HepG2 (cell line): ENCODE measurements around the gene MORN5. TPM values are rescaled to one million over a fixed set of nuclear protein-coding genes. Genes with fewer than 3 reads are reported as not detected.

Experiments
- ADNP ChIP-seq: sonication (generic); formaldehyde crosslinking; IDR thresholded peaks from 2 replicates; pipeline ENCODE4 v1.4.0; 2020; ENCODE audit warnings: missing genetic modification reagents
- ARNTL ChIP-seq: sonication (generic); formaldehyde crosslinking; IDR thresholded peaks from 2 replicates; pipeline ENCODE4 v1.4.0; 2020; ENCODE audit warnings: mild to moderate bottlenecking, missing genetic modification reagents
- CREBL2 ChIP-seq: sonication (generic); formaldehyde crosslinking; IDR thresholded peaks from 2 replicates; pipeline ENCODE4 v1.8.1; 2023; ENCODE audit warnings: missing genetic modification reagents, mild to moderate bottlenecking, borderline replicate concordance
- CTCF ChIP-seq: sonication (generic); formaldehyde crosslinking; IDR thresholded peaks from 2 replicates; pipeline ENCODE4 v1.5.0; 2020; ENCODE audit warnings: mild to moderate bottlenecking, missing genetic modification reagents, moderate library complexity
- ELF1 ChIP-seq: sonication (generic); formaldehyde crosslinking; IDR thresholded peaks from 2 replicates; pipeline ENCODE4 v1.4.0; 2020; ENCODE audit warnings: missing genetic modification reagents
- HNF4A ChIP-seq: sonication (generic); formaldehyde crosslinking; IDR thresholded peaks from 2 replicates; pipeline ENCODE4 v1.4.0; 2020; ENCODE audit warnings: missing genetic modification reagents
- HOXA7 ChIP-seq: sonication (generic); formaldehyde crosslinking; IDR thresholded peaks from 2 replicates; pipeline ENCODE4 v1.8.1; 2022; ENCODE audit warnings: mild to moderate bottlenecking, missing genetic modification reagents, moderate library complexity
- MATR3 ChIP-seq: sonication (generic); formaldehyde crosslinking; IDR thresholded peaks from 2 replicates; pipeline ENCODE4 v1.4.0; 2020; ENCODE audit warnings: missing genetic modification reagents
- MTF2 ChIP-seq: sonication (generic); formaldehyde crosslinking; IDR thresholded peaks from 2 replicates; pipeline ENCODE4 v1.5.0; 2020; ENCODE audit warnings: missing genetic modification reagents, borderline replicate concordance
- NCOA1 ChIP-seq: sonication (generic); formaldehyde crosslinking; IDR thresholded peaks from 2 replicates; pipeline ENCODE4 v1.9.0; 2021; ENCODE audit warnings: missing genetic modification reagents
- NFYC ChIP-seq: IDR thresholded peaks from 2 replicates; pipeline ENCODE4 v1.6.1; 2016; ENCODE audit warnings: missing genetic modification reagents, missing compliant biosample characterization
- RFX5 ChIP-seq: IDR thresholded peaks from 2 replicates; pipeline ENCODE4 v1.6.1; 2011; ENCODE audit warnings: low read depth, low read length, improper control_type of control experiment
- SETDB1 ChIP-seq: sonication (generic); formaldehyde crosslinking; IDR thresholded peaks from 2 replicates; pipeline ENCODE4 v1.5.1; 2020; ENCODE audit warnings: missing genetic modification reagents, mild to moderate bottlenecking, borderline replicate concordance
- TRIM24 ChIP-seq: sonication (generic); formaldehyde crosslinking; IDR thresholded peaks from 2 replicates; pipeline ENCODE4 v1.8.0; 2022; ENCODE audit warnings: mild to moderate bottlenecking, missing genetic modification reagents
- ZNF326 ChIP-seq: sonication (generic); formaldehyde crosslinking; IDR thresholded peaks from 2 replicates; pipeline ENCODE4 v1.4.0; 2020; ENCODE audit warnings: missing genetic modification reagents, borderline replicate concordance
- ZNF337 ChIP-seq: sonication (generic); formaldehyde crosslinking; IDR thresholded peaks from 2 replicates; pipeline ENCODE4 v1.5.1; 2020; ENCODE audit warnings: missing genetic modification reagents, low read depth, mild to moderate bottlenecking, borderline replicate concordance
- ZNF383 ChIP-seq: sonication (generic); formaldehyde crosslinking; IDR thresholded peaks from 2 replicates; pipeline ENCODE4 v1.4.0; 2020; ENCODE audit warnings: missing genetic modification reagents, mild to moderate bottlenecking, borderline replicate concordance
- ZNF441 ChIP-seq: sonication (generic); formaldehyde crosslinking; IDR thresholded peaks from 2 replicates; pipeline ENCODE4 v1.7.0; 2021; ENCODE audit warnings: missing genetic modification reagents, borderline replicate concordance
- ZNF616 ChIP-seq: sonication (generic); formaldehyde crosslinking; IDR thresholded peaks from 2 replicates; pipeline ENCODE4 v1.5.0; 2020; ENCODE audit warnings: low read depth, mild to moderate bottlenecking, missing genetic modification reagents
- ZNF703 ChIP-seq: sonication (generic); formaldehyde crosslinking; IDR thresholded peaks from 2 replicates; pipeline ENCODE4 v1.5.1; 2020; ENCODE audit warnings: missing genetic modification reagents, mild to moderate bottlenecking, moderate library complexity, borderline replicate concordance
- ZSCAN12 ChIP-seq: sonication (generic); formaldehyde crosslinking; IDR thresholded peaks from 2 replicates; pipeline ENCODE4 v1.9.0; 2021; ENCODE audit warnings: mild to moderate bottlenecking, missing genetic modification reagents
- ZSCAN30 ChIP-seq: sonication (generic); formaldehyde crosslinking; IDR thresholded peaks from 2 replicates; pipeline ENCODE4 v1.5.0; 2020; ENCODE audit warnings: mild to moderate bottlenecking, missing genetic modification reagents
- polyA plus RNA-seq, 8 experiments: library from polyadenylated mRNA; depleted of rRNA in 3 of 8; stranded (reverse) in 7 of 8; unstranded in 1 of 8; fragments of >200 nt; fragmentation: Illumina TruSeq in 4 of 8; extraction: Trizol in 4 of 8; gene quantifications; 2 replicates each; pipeline versions ENCODE4 v1.2.1 to v1.2.3, GENCODE V29; 2011 to 2016; ENCODE audit warnings: low read depth in 4 of 8, missing spikeins in 1 of 8, mixed read lengths in 1 of 8; ENCODE audit not compliant: insufficient read depth in 1 of 8
- total RNA-seq, 5 experiments: library from RNA; depleted of rRNA; stranded (reverse); fragments of >200 nt; fragmentation: Illumina TruSeq; extraction: Trizol; gene quantifications; 2 replicates each; pipeline ENCODE4 v1.2.3, GENCODE V29; 2016; ENCODE audit warnings: low read depth in 1 of 5
- TF ChIP-seq, protein P1 (sequence below): sonication (generic); formaldehyde crosslinking; IDR thresholded peaks from 2 replicates; pipeline ENCODE4 v1.4.0; 2020; ENCODE audit warnings: missing genetic modification reagents, borderline replicate concordance

The MORN5 gene
- total and polyA plus RNA-seq, 2 of the 13 experiments (the other 11 are each of a cell fraction or from before 2014, with no cell fraction given) = not detected

- TF ChIP-seq HOXA7 (CRISPR knock-in tag) = no peak
- no peak for TF ChIP-seq MATR3 (CRISPR knock-in tag)
- TF ChIP-seq ZNF383 = no peak
- TF ChIP-seq MTF2 (CRISPR knock-in tag) = no peak
- no peak for TF ChIP-seq ZSCAN30
- no peak for TF ChIP-seq ZNF337 (CRISPR knock-in tag)
- no peak for TF ChIP-seq ADNP (CRISPR knock-in tag)
- TF ChIP-seq, protein P1, sequence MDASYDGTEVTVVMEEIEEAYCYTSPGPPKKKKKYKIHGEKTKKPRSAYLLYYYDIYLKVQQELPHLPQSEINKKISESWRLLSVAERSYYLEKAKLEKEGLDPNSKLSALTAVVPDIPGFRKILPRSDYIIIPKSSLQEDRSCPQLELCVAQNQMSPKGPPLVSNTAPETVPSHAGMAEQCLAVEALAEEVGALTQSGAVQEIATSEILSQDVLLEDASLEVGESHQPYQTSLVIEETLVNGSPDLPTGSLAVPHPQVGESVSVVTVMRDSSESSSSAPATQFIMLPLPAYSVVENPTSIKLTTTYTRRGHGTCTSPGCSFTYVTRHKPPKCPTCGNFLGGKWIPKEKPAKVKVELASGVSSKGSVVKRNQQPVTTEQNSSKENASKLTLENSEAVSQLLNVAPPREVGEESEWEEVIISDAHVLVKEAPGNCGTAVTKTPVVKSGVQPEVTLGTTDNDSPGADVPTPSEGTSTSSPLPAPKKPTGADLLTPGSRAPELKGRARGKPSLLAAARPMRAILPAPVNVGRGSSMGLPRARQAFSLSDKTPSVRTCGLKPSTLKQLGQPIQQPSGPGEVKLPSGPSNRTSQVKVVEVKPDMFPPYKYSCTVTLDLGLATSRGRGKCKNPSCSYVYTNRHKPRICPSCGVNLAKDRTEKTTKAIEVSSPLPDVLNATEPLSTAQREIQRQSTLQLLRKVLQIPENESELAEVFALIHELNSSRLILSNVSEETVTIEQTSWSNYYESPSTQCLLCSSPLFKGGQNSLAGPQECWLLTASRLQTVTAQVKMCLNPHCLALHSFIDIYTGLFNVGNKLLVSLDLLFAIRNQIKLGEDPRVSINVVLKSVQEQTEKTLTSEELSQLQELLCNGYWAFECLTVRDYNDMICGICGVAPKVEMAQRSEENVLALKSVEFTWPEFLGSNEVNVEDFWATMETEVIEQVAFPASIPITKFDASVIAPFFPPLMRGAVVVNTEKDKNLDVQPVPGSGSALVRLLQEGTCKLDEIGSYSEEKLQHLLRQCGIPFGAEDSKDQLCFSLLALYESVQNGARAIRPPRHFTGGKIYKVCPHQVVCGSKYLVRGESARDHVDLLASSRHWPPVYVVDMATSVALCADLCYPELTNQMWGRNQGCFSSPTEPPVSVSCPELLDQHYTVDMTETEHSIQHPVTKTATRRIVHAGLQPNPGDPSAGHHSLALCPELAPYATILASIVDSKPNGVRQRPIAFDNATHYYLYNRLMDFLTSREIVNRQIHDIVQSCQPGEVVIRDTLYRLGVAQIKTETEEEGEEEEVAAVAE (CRISPR knock-in tag) = no peak
- no peak; the same call in 1 of the 2 replicates for TF ChIP-seq CTCF (CRISPR knock-in tag)
- no peak for TF ChIP-seq NFYC (CRISPR knock-in tag)
- no peak for TF ChIP-seq ZSCAN12 (CRISPR knock-in tag)
- no peak for TF ChIP-seq ARNTL (CRISPR knock-in tag)
- TF ChIP-seq CREBL2 (CRISPR knock-in tag) = no peak
- TF ChIP-seq RFX5 = no peak
- TF ChIP-seq TRIM24 (CRISPR knock-in tag) = no peak
- TF ChIP-seq ZNF441 = no peak
- no peak for TF ChIP-seq ELF1 (CRISPR knock-in tag)
- no peak for TF ChIP-seq ZNF326 (CRISPR knock-in tag)
- no peak for TF ChIP-seq ZNF703 (CRISPR knock-in tag)
- no peak for TF ChIP-seq HNF4A (CRISPR knock-in tag)
- TF ChIP-seq SETDB1 (CRISPR knock-in tag) = no peak
- TF ChIP-seq ZNF616 = no peak
- no peak for TF ChIP-seq NCOA1 (CRISPR knock-in tag)
These were observed 34.0 kb upstream of the MORN5 start (continued) for GRCh38 chr9:122125509-122126330.
